GM19351 (cell line): ENCODE data around the gene RASSF10.

Source experiments
- ATAC-seq: cut with Tn5 transposase; IDR thresholded peaks from one replicate; pipeline ENCODE4 v1.9.1; 2021; ENCODE audit warnings: mild to moderate bottlenecking, moderate library complexity; ENCODE audit not compliant: unreplicated experiment

RASSF10 gene

DNA sequence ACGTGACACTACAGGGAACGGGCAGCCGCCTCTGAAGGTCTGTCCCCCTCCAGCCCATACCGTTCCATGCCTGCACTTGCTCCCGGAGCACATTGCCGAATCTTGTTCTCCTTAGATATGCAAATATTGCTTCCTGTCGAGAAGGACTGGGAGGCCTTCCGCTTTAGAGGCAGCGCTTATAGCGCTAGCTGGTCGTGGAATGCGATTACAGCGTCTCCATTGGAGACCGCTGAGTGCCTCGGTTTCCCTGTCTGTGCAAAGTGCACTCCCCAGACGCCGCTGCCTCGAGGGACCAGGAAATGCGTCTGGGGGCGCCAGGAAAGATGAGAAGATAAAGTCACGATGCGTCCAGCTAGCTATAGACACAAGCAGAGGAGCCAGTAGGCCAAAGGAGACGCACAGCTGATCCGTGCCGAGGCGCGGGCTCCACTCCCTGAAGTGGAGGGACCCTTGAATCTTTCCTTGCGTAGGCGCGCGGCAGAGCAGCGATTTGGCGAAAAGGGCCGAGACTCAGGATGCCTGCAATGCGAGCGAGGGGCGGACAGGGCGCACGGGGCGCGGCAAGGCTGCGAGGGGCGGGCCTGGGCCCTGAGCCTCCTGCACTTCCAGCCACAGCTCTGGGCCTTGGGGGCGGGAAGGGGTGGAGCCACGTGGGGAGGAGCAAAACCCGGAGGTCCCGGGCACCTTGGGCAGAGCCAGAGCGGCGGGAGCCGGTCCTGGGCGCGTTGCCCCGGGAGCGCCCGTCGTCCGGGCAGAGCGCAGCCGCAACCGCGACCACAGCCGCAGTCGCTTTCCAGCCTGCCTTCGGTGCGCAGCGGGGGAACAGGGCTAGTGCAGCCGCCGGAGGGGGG, at the start of gene RASSF10:
RASSF10 (plus strand) TSS at position 692 of the 851 bp plus-strand sequence. CDS start 261 bp downstream, outside the sequence.
- no peak for ATAC-seq

DNA sequence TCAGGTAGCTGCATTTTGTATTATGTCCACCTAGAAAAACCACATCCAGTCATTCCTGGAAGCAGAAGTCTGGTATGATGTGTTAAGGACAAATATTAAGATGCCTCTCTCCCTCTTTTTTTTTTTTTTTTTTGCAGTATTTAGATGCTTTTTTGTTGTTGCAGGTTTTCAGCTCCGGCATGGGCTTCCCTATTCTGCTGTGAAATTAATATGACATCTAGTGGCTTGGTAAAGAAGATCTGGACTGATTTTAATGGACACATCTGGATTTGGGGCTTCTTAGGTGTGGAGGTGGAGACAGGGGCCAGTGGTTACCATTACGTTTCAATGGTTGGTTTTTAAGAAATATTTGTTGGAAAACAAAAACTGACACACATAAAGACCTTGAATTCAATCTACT, 47.5 kb upstream of the RASSF10 start:
- ATAC-seq = no peak

DNA sequence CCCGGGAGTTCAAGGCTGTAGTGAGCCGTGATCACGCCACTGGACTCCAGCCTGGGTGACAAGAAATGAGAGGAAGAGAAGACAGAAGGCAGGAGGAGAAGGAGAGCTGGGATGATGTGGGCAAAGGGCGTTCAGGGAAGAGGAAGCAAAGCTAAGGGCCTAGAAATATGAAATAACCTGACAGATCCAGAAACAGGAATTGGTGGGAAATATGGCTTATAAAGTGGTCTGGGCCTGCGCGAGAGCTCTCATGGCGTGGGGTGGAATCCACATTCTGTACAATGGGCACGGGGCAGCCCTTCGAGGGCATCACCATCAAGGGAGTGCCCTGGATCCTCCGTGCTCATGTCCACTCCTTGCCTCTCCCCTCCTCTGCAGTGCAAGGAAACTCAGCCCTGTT, 46.8 kb upstream of the RASSF10 start:
- ATAC-seq = no peak

DNA sequence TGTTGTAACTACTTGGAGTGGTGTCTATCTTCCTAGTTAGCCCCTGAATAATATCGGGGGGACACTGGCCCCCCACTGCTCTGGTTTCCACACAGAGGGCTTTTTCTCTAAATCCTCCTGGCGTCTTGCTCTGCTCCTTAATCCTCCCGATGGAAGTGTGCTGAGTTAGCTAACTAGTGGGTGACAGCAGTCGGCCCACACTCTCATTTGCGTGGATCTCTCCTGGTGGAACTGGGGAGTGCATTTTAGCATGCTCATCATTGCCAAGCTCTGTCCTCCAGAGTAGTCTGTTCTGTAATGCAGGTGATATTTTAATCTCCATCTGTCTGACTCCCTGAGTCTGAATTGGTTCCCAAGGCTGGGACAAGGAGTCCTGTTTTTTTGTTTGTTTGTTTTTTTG, 46.1 kb upstream of the RASSF10 start:
- ATAC-seq = no peak

DNA sequence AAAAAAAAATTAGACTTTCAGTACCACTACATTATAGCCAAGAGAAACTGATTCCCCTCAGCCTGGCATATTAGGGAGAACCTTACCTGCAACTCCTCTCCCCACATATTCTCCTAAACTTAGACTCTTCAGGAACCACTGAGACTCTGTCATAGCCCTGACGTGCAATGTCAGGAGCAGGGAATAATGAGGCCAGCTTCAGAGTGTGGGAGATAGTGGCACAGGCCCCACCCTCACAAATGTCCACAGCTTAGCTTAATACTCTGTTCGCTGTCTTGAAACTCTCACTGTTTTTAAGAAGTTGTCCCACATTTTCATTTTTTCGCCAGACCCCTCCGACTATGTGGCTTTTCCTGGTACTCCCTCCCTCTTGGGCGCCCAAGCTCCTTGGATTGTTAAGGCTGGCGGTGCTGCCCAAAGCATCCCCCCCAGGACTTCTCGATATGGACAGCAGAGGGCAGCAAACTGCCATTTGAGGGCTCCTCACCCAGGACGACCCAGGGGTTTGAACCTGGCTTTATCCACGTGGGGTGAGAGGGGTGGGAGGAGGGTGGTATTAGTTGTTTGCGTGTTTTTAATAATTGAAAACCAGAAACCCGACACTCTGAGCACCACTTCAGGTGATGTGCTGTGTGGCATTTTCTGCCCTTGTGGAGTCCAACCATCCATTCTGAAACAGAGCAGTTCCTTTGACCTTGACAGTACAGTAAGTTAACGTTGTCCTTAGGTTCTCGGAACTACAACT, 45.2 kb upstream of the RASSF10 start:
- ATAC-seq = peak; percentile 91

DNA sequence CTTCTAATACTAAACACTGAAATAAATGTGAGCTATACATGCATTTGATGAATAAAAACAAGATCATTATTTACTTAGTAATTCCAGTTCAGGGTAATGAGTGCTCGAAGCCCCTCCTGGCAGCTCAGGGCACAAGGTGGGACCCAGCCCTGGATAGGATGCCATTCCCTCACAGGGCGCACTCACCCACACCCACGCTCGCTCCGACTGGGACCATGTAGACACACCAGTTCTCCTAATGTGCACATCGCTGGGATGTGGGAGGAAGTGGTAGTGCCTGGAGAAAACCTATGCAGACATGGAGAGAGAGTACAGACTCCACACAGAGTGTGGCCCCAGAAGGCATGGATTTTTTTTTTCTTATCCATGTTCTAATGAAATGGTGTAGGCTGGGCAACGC, 44.5 kb upstream of the RASSF10 start:
- ATAC-seq = no peak

DNA sequence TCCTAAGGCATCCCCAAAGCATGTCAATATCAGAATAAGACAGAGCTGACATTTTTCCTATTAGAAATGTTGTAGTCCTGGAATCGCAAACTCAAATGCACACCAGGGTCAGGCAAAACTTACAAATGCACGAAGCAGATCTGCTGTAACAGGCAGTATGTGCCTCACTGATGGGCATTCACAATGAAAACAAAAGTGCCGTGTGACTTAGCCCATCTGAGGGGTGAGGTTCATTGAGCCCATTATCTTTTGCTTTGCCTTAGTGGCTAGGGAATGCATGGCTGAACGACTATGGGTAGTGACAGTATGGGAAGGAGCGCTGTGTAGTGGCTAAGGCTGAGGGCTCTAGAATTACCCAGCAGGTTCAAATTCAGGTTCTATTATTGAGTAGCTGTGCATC, 43.1 kb upstream of the RASSF10 start:
- ATAC-seq = no peak

DNA sequence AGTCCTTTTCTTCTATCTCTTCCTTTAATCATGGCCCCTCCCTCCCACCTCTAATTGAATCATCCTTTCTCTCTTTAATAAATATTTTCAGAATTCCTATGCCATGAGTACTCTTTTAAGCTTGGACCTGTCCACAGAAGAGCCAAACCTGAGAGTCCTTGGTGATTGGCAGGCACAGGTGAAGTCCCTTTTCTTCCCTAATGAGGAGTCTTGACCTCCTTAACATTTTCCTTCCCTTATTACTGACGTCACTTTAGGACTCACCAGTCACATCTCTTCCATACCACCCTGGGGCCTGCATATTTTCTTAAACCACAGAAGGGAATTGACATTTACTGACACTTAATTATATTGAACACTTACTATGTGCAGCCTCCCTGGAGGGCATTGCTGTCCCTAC, 41.0 kb upstream of the RASSF10 start:
- no peak for ATAC-seq

DNA sequence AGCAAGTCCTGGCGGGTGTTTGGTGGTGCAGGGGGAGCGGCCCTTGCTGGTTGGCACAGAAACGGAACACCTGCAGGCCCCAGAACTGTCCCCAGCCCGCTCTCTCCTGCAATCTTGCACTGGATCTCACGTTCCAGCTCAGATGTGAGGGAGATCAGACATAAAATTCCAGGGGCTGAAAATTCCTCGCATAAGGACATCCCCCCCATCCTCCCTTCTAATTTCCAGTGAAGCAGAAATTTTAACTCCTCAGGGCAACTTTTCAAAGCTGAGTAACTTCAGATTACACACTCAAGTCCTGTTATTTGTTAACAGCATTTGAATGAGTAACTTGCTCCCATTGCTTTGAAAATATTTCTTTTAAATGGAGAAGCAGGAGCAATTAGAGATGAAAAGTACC, 40.3 kb upstream of the RASSF10 start:
- ATAC-seq = no peak

DNA sequence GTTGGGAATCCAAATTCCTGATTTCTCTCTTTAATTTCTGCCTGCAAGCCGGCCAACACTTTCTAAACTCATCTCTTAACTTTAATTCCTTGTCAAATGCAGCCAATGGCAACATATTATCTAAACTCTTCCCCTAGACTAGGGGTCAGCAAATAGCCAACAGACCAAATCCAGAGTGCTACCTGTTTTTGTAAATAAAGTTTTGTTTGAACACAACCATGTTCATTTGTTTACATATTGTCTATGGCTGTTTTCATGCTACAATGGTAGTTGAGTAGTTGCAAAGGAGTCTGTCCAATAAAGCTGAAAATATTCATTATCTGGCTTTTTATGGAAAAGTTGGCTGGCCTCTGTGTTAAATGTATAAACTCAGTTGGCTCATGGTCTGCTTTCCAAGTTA, 37.2 kb upstream of the RASSF10 start:
- no peak for ATAC-seq

DNA sequence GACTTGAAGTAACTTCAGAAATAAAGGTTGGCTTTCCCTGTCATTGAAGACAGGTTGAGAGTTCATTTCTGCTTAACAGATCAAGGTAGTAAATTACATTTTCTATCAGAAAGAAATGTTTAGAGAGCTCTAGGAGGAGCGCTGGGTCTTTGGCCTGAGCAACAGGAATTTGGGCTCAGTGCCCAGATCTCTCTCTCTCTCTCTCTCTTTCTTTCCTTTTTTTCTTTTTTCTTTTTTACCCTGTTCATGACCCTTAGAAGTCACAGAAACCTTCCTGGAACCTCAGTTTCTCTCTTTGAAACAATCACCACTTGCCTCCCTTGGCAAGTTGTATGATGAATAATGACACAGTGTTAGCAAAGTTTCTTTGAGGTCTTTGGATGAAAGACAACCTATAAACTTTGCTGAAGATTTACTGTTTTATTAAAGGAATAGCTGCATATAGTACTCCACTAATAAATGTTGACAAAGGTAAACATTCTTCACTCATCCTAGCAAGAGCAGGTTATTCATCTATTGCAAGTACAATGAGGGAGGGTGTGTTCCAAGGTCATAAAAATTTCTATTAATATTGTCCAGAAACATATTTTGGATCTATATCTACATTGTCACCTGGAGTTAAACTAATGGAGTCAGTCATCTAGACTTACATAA, 35.5 kb upstream of the RASSF10 start:
- ATAC-seq = no peak

DNA sequence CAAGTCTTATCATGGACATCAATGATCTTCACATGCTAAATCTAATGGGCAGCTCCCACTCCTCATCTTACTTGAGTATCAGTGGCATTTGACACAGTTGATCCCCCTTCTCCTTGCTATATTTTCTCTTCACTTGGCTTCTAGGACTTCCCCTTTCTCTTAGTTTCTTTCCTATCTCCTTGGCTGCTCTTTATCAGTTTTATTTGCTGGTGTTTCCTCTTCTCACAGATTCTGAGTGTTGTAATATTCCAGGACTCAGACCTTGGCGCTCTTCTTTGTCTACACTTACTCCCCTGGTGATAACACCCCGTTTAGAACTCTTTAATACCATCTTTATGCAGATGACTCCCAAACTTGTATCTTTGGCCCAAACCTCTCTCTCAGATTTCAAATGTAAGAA, 33.9 kb upstream of the RASSF10 start:
- ATAC-seq = no peak

DNA sequence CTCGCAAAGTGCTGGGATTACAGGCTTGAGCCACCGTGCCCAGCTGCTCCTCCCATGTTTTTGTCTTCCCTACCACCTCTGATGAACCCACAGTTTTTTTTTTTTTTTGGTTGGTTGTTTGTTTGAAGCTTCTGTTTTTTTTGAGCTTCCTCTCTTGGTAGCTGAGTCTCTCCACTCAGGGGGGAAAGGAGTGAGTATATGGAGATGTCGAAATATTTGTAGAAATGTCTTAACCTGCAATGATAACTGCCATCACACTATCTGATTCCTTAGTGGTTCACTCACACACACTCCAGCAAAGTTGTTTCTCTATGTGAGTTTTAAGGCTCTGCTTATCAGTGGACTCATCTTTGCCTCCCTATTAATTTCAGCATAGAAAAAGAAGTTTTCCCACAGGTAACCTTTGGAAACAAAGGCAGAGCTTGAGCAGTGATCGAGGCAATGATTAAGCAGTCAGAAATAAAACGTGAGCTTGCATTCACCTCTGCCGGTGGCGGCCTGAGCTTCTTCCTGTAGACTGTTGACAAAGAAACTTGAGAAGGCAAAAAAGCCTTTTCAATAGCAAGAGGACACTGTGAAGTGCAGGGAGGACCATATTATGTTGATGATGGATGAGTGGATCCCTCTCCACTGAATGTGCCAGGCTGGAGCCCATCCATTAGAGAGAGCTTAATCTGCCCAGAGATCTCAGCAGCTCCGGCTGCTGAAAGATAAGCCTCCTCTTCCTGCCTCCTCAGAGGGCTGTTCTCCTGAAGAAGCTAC, 29.0 kb upstream of the RASSF10 start:
- ATAC-seq = no peak

DNA sequence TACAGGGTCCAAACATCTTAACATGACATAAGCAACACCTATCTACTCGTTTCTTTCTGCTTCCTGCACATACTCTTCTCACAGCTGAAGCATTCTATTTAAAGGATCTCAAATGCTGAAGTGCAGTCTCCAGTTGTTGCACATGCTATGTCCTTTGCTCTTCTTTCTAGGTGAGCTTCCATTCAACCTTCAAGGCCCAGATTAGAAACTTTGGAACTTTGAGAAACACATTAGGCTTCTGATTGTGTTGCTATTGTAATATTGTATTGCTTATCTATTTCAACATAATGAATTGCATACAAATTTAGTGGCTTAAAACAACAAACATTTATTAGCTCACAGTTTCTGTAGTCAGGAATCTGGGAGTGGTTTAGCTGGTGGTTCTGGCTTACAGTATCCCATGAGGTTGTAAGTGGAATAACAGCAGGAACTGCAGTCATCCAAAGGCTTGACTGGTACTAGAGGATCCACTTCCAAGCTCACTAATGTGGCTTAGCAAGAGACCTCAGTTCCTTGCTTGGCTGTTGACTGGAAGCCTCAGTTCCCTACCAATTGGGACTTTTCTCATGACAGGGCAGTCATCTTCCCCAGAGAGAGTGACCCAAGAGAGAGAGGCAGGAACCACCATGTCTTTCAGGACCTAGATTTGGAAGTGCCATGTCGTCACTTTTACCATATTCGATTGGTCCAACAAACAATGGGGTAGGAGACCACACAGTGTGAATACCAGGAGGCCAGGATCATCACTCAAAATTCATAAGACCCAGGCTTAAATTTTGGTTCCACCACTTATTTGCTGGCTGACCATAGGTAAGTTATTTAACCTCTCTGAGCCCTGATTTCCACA, 27.2 kb upstream of the RASSF10 start:
- no peak for ATAC-seq

DNA sequence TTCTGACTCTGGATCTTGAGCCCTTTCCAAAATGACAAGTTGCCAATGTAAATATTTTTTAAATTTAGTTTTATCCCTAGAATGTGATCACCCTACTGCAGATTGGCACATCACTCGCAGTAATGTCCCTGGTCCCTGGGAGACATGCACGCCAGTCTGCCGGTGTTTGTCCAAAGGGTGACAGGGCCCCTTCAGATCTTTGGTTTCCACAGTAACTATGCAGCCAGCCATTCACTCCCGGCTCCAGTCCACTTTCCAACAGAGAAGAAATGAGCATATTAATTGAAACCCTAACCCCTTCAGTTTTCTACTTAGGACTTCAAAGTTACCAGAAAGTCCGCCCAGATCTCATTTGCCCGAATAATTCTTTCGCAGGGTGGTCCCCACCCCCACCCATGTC, 25.8 kb upstream of the RASSF10 start:
- no peak for ATAC-seq

DNA sequence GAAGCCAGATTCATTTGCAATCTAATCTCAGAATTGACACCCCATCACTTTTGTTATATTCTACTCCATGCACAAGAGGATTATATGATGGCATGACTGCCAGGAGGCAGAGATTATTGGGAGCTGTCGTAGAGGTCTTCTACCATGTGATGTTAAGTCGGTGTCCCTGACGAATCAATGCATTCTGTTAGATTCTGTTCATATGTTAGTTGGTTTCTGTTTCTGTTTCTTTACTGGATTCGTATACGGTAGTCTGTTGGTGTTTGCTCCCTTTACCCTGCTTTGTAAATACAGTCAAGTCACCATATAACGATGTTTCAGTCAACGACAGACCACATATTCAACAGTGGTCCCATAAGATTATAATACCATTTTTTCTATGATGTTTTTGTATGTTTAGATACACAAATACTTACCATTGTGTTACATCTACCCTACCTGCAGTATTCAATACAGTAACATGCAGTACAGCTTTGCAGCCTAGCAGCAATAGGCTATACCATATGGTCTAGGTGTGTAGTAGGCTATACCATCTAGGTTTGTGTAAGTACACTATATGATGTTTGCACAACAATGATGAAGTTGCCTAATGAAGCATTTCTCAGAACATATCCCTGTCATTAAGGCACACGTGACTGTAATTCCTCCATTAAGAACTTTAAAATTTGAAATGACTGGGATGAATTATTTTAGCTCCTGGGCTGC, 22.8 kb upstream of the RASSF10 start:
- no peak for ATAC-seq

DNA sequence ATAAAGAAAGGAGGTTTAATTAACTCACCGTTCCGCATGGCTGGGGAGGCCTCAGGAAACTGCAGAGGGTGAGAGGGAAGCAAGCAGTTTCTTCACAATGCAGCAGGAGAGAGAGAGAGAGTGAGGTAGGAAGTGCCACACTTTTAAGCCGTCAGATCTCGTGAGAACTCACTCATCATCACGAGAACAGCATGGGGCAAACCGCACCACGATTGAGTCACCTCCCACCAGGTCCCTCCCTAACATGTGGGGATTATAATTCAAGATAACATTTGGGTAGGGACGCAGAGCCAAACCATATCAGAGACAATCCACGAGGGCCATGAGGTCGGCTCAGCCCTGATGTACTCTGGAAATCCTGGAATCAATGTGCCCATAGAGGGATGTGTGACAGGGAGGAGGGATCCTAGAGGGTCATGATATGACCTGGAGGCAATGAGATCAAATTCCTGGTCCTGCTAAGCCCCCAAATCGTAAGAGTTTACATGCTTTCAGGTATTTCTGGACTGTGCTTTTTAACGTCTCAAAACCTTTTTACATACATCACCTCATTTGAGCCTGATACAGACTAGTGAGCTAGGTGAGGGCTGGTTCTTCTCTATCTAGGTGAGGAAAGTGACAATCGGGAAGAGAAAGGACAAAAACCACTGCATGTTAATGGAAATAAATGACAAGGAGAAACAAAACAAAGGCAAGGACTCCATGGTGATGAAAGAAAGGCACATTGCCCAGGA, 19.5 kb upstream of the RASSF10 start:
- no peak for ATAC-seq

DNA sequence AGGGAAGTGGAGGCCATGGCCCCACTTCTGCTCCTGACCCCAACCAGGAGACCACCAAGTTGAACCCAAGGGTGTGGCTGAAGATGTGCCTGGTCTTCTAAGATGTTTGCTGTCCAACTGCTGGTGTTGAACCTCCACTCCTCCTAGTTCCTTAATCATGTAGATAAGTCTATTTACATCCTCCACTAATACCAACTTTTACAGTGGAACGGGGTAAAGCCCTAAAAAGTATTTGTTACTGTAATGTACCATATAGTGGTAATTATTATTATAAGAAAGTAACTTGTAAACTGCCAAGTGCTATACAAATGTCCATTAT, 19.0 kb upstream of the RASSF10 start:
- ATAC-seq = no peak

DNA sequence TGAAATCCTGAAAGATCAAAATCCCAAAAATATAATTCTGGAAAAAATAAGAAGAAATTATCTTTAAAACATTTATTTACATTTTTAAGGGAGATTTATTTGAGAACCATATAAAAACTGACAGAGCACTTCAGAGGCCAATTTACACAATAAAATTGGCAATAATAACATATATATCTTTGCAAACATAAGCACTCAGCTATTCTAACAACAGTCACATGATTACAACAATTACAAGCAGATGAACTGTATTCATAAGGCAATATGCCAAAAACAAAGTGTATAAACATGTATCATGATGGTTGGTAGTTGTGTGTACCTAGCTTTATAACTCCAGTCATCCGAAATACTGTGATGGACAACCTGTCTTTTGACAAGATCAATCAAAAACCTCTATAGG, 17.7 kb upstream of the RASSF10 start:
- ATAC-seq = no peak
